Measurements from ENCODE around the gene SGTA.
"Not testable (repeated sequence)": the region's sequence is repeated elsewhere in the genome, so short reads cannot be mapped to it uniquely, and the experiment has no call there.

SGTA gene

DNA sequence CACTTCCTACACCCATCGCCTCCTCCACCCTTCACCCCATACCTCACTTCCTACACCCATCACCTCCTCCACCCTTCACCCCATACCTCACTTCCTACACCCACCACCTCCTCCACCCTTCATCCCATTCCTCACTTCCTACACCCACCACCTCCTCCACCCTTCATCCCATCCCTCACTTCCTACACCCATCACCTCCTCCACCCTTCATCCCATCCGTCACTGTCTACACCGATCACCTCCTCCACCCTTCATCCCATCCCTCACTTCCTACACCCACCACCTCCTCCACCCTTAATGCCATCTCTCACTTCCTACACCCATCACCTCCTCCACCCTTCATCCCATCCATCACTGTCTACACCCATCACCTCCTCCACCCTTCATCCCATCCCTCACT lies 69.9 kb downstream of the SGTA start:
- DNase-seq (ENCODE audit: low spot score): not testable (repeated sequence)

- DNase-seq (ENCODE audit: low spot score): no peak
These were observed 71.2 kb downstream of the SGTA start for GRCh38 chr19:2711875-2712205.

- DNase-seq (ENCODE audit: low spot score): no peak
These were observed 71.8 kb downstream of the SGTA start for GRCh38 chr19:2711172-2711874.

GRCh38 chr19:2706251-2706650 lies 76.8 kb downstream of the SGTA start:
- DNase-seq (ENCODE audit: low spot score): no peak
